T-helper 2 cell (primary cell): ENCODE measurements around the gene SLC6A18.

ENCODE experiments used
- DNase-seq, 5 experiments: peaks; one replicate each; pipeline versions ENCODE4 v3.0.0 to v3.0.0-alpha.2; 2012 to 2022

Gene SLC6A18

GRCh38 chr5:1239505-1240251, 14.5 kb downstream of the SLC6A18 start:
- DNase-seq: no peak

DNA sequence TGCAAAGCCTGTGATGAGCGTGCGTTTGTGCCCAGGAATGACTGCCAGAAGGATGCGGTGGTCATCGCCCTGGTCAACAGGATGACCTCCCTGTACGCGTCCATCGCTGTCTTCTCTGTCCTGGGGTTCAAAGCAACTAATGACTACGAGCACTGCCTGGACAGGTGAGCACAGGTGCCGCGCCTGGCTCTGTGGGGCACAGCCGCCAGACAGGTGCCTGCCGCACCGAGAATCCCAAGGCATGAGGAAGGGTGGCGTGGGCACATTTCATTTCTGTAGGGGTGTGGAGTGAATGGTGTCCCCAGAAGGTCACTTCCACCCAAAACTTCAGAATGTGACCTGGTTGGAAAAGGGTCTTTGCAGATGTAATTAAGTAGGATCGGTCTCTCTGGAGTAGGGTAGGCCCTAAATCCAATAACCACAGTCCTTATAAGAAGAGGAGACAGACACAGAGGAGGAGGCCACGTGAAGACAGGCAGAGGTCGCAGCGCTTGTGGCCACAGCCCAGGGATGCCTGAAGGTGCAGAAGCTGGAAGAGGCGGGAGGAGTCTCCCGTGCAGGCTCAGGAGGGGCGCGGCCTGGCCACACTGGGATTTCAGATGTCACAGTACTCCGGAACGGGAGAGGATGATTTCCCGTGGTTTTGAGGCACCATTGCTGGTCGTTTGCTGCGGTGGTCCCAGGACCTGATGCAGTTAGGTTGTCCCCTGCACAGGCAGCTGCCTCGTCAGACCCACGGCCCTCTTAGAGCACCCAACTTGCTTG, 15.5 kb downstream of the SLC6A18 start:
- DNase-seq: no peak

- DNase-seq: no peak
Measured at GRCh38 chr5:1241509-1242080, 16.4 kb downstream of the SLC6A18 start.

DNA sequence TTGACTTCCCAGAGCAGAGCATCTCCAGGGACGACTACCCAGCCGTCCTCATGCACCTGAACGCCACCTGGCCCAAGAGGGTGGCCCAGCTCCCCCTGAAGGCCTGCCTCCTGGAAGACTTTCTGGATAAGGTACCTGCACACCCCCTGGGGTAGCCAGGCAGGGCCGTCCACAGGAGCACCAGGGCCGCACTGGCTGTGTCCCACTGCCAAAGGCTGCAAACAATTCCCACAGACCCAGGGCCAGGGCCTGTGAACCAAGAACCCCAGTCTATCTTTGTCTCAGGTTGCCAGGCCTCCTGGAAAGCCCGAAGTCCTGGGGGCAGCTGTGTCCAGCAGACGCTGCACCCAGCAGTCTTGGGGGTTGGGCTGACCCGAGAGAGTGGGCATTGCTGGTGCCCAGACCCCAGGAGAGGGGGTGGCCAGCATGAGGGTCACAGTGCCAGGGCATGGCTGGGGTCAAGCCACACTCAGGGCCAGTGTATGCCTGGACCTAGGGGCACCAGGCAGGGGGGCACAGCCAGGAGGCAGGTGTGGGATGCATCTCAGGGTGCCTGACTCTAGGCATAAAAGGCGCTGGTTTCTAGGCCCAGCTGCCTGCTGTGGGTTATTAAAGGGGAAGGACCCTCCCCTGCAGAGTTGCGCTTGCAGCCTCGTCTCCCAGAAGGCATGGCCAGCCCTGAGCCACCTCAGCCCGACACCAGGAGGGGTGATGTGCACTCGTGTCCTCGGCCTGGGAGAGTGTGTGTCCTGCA, 17.7 kb downstream of the SLC6A18 start:
- DNase-seq: no peak

- DNase-seq: no peak
Measured at GRCh38 chr5:1243487-1244130, 18.4 kb downstream of the SLC6A18 start.

DNA sequence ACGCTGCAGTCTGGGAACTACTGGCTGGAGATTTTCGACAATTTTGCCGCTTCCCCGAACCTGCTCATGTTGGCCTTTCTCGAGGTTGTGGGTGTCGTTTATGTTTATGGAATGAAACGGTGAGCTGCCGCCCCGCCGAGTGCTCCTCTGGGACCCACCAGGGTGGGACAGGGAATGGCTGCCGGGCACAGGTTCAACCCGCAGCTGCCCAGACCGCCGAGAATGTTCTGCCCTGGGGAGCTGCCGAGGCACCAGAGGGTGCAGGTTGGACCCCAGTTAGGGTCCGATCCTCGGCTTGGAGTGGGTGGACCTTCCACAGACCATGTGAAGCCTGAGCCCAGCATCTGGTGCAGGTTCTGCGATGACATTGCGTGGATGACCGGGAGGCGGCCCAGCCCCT, 19.1 kb downstream of the SLC6A18 start:
- DNase-seq: no peak

- DNase-seq: no peak
Measured at GRCh38 chr5:1244976-1245375, 19.8 kb downstream of the SLC6A18 start.

GRCh38 chr5:1245905-1246576, 20.9 kb downstream of the SLC6A18 start:
- no peak for DNase-seq

- no peak for DNase-seq
Measured at GRCh38 chr5:1246711-1247431, 21.7 kb downstream of the SLC6A18 start.

GRCh38 chr5:1247811-1248210, 22.6 kb downstream of the SLC6A18 start:
- DNase-seq: no peak

DNA sequence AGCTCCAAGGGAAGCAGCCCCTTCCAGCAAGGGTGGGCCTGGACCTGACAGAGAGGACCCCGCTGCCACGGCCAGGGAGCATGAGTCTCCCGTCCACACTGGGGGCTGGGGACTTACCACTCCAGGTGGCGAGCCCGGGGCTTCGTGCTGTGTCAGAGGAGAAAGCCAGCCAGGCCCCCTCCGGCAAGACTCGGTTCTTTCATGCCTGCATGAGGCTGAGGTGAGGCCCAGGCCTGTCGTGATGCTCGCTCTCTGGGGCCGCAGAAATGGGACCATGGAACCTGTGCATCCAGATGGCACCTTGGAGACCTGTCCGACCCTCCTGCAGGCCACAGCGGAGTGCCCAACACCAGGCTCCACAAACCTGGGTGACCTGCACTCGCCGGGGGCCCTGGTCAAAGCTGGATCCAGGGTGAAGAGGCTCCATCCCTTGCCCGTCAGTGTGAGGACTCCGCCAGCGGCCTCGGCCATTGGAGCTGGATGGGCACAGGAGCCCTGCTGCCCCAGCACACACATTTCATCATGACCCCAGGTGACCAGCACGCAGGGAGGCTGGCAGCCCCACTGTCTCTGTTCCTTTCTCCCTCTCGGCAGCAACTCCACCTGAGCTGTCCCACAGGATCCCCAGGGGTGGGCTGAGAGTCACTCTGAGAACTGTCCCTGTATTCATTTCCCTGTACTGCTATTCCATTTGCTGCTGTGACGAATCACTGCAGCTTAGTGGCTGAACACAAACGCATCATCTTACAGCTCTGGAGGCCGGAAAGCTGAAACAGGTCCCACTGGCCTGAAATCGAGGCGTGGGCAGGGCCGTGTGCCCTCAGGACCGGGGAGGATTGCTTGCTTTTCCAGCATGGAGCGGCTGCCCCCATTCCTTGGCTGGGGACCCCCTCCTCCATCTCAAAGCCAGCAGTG, 24.4 kb downstream of the SLC6A18 start:
- no peak for DNase-seq

DNA sequence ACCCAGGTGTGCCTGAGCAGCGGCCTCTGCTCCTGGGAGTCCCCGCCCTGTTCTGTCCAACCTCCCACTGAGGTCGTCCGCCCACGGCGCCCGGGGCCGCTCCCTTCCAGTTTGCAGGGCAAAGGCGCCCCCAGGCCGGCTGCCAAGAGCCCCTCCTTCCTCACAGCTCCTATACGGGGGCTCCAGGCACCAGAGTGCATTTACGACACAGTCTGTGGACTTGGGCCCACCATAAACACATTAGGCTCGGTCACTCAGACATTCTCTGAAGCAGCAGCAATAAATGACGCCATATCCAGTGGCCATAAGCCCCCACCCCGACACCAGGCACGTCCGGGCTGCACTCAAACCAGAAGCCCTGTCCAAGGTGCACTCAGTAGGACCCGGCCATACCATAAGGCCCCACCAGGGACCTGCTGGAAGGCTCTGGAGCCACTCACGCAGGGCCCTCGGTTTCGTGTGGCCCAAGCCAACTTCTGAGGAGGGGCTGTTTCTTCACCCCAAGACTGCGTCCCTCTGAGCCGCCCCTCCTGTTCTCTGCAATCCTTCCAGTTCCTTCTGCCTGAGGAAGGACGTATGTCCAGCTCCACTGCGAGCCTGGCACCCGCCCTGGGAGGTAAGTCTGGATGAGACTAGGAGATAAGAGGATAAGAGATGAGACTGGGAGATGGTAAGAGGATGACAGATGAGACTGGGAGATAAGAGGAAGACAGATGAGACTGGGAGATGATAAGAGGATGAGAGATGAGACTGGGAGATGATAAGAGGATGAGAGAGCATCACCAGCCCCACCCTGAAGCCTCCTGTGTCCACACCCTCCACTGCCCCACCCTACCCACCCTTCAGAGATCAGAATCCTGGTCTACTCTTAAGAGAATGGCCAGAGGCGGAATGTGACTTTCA, 26.7 kb downstream of the SLC6A18 start:
- no peak for DNase-seq

- DNase-seq: no peak
Measured at GRCh38 chr5:1252681-1253080, 27.5 kb downstream of the SLC6A18 start.

DNA sequence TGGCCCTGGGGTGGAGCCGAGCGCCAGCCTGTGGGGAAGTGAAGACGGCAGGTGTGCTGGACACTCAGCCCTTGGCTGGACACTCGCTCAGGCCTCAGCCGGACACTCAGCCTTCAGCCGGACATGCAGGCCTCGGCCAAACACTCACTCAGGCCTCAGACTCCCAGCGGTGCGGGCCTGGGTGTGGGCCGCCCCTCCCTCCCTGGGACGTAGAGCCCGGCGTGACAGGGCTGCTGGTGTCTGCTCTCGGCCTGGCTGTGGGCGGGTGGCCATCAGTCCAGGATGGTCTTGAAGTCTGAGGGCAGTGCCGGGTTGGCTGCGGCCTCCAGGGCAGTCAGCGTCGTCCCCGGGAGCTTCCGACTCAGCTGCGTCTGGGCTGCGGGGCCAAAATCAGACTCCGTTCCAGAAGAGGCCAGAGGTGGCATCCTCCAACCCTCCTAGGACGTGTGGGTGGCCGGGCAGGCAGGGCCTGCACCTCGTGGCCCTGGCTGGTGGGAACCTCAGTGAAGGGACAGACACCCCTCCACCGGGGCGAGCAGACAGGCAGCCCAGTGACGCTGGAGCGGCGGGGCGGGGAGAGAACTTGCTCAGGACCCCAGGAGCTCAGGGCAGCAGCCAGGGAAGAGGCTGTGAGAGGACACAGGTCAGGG, 28.4 kb downstream of the SLC6A18 start:
- DNase-seq: no peak

DNA sequence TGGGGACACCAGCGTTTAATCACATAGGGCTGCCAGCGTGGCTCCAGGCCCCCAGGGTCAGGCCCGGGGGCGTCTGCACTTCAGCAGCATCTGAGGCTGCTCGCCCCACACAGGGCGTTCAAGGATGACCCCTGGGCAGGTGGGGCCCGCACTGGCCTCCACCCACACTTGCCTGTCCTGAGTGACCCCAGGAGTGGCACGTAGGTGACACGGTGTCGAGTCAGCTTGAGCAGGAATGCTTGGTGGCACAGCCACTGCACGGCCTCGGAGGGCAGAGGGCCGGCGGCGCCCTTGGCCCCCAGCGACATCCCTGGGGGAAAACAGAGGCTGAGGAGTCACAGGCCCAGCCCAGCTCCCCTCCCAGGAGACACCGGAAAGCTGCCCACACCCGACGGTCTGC, 29.0 kb downstream of the SLC6A18 start:
- no peak for DNase-seq

- DNase-seq: peak in 4 of 5 experiments; percentile 6 to 87 (median 28)
Measured at GRCh38 chr5:1255081-1255561, 29.9 kb downstream of the SLC6A18 start.

- no peak for DNase-seq
Measured at GRCh38 chr5:1256776-1257175, 31.6 kb downstream of the SLC6A18 start.

DNA sequence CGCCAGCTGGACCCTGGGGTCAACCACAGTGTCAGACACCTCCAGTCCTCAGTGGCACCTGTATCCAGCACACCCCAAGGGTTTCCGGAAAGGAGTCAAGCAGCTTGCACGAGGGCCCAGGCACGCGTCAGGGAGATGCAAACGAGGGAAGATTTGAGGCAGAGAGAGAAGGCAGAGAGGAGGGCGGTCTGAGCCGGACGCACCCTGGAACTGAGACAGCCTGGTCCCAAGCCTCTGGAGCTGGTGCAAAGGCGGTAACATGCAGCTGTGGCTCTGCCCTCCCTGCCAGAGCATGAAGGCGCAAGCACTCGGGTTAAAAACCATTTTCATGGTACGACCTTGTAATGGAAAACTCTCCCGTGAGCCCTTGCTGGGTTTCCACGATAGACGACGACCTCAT, 32.2 kb downstream of the SLC6A18 start:
- DNase-seq: no peak
